Endothelial cell (in vitro differentiated cells): ENCODE measurements around the gene CDC42BPG. TPM values are rescaled to one million over a fixed set of nuclear protein-coding genes. Genes with fewer than 3 reads are reported as not detected.
"Not testable (repeated sequence)": the region's sequence is repeated elsewhere in the genome, so short reads cannot be mapped to it uniquely, and the experiment has no call there.

ENCODE experiments used
- DNase-seq: peaks from one replicate; pipeline ENCODE4 v3.0.0; 2021; ENCODE audit warnings: low spot score
- H3K27ac Mint-ChIP-seq: one replicate; pipeline ENCODE4 v1.8.0; 2021; ENCODE audit warnings: mixed read lengths, inconsistent platforms; ENCODE audit not compliant: unreplicated experiment
- H3K27me3 Mint-ChIP-seq: one replicate; pipeline ENCODE4 v1.8.0; 2021; ENCODE audit warnings: mild to moderate bottlenecking, moderate library complexity, mixed read lengths, inconsistent platforms; ENCODE audit not compliant: unreplicated experiment
- H3K36me3 Mint-ChIP-seq: one replicate; pipeline ENCODE4 v1.8.0; 2021; ENCODE audit warnings: mild to moderate bottlenecking, low read depth, mixed read lengths, inconsistent platforms; ENCODE audit not compliant: unreplicated experiment
- H3K4me1 Mint-ChIP-seq: one replicate; pipeline ENCODE4 v1.8.0; 2021; ENCODE audit warnings: mild to moderate bottlenecking, mixed read lengths, inconsistent platforms; ENCODE audit not compliant: unreplicated experiment
- H3K4me3 Mint-ChIP-seq: one replicate; pipeline ENCODE4 v1.8.0; 2021; ENCODE audit warnings: mild to moderate bottlenecking, mixed read lengths, inconsistent platforms; ENCODE audit not compliant: unreplicated experiment
- H3K9me3 Mint-ChIP-seq: one replicate; pipeline ENCODE4 v1.8.0; 2021; ENCODE audit warnings: mixed read lengths, inconsistent platforms; ENCODE audit not compliant: unreplicated experiment
- total RNA-seq: library from RNA; stranded (reverse); fragmentation: NEBNext Ultra II Directional; extraction: Animal tissue kit (Norgen Biotek cat#: 25700); gene quantifications from one replicate; pipeline ENCODE4 v1.2.1, GENCODE V29; 2021; ENCODE audit not compliant: unreplicated experiment
- TF ChIP-seq, protein P1 (sequence below): fragments of 200-600 bp; sonication (generic); IDR thresholded peaks from one replicate; pipeline ENCODE4 v1.5.0; 2021; ENCODE audit warnings: antibody characterized with exemption; ENCODE audit not compliant: unreplicated experiment

Gene CDC42BPG
- total RNA-seq, 1 donor from 2014 or later = 4.1 TPM

DNA sequence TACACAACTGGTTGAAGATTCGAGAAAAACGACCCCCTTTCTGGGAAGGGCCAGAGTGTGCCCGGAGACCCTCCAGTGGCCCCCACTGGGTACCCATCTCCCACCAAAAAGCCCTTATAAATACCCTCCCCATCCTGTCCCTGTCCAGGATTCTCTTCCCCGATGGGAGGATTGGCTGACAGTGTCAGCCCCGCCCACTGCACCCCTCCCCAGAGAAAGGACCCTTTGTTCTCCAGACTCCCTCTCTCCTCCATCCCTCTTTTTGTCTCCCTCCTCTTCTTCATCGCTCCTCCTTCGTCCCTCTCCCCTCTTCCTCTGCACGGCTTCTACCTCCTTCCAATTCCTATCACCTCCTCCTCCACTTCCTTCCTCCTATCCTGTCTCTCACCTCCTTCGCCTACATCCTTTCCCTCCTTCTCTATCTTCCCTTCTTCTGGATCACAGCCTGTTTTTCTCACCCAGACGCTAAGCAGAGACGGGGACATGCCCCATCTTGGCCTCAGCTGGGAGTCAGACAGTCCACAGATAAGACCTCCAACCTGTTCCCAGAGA lies 20.8 kb downstream of the CDC42BPG start:
- Mint-ChIP-seq H3K4me3 (no peak overlapping the region), H3K27ac (no peak overlapping the region), H3K27me3 (peaks cover 9% of the 10 kb centered on the region), H3K36me3 (peaks cover 5% of the 10 kb centered on the region), H3K9me3 (no peaks in the 10 kb centered on the region), H3K4me1 (peaks cover 13% of the 10 kb centered on the region)
- TF ChIP-seq, protein P1, sequence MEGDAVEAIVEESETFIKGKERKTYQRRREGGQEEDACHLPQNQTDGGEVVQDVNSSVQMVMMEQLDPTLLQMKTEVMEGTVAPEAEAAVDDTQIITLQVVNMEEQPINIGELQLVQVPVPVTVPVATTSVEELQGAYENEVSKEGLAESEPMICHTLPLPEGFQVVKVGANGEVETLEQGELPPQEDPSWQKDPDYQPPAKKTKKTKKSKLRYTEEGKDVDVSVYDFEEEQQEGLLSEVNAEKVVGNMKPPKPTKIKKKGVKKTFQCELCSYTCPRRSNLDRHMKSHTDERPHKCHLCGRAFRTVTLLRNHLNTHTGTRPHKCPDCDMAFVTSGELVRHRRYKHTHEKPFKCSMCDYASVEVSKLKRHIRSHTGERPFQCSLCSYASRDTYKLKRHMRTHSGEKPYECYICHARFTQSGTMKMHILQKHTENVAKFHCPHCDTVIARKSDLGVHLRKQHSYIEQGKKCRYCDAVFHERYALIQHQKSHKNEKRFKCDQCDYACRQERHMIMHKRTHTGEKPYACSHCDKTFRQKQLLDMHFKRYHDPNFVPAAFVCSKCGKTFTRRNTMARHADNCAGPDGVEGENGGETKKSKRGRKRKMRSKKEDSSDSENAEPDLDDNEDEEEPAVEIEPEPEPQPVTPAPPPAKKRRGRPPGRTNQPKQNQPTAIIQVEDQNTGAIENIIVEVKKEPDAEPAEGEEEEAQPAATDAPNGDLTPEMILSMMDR = no peak
- no peak for DNase-seq

DNA sequence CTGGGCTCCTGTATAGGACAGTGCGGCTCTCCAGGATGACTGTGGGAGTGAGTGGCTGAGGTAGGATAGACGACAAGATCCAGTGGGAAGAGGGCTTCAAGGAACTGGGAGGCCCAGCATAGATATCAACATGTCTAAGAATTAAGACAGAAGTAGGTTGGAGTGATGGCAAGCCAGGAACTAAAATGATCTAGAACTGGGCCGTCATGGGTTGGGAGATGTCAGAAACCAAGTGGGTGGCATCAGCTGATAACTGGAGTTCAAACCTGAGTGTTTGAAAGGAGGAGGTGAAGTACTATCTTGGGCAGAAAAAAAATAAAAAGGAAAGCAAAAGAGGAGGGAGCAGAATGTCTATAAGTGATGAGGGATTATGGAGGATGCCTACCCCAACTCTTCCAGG lies 27.0 kb downstream of the CDC42BPG start:
- Mint-ChIP-seq H3K27me3 (peaks cover 3% of the 10 kb centered on the region), H3K36me3 (no peaks in the 10 kb centered on the region), H3K9me3 (no peaks in the 10 kb centered on the region), H3K4me1 (no peaks in the 10 kb centered on the region), H3K4me3 (no peak overlapping the region), H3K27ac (no peak overlapping the region)
- TF ChIP-seq, protein P1 = no peak
- no peak for DNase-seq

DNA sequence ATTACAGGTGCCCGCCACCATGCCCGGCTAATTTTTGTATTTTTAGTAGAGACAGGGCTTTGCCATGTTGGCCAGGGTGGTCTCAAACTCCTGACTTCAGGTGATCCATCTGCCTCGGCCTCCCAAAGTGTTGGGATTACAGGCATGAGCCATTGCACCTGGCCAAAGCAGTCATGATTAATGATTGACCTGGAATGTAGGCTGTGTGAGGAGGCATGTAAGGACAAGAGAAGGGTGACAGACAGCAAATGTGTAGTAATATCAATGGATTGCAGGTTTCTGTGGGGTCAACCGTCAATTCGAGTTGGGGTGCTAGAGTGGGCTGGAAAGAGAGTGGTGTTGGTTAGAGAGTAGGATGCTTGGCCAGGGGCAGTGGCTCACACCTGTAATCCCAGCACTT lies 29.0 kb downstream of the CDC42BPG start:
- DNase-seq, H3K4me1 Mint-ChIP-seq, H3K4me3 Mint-ChIP-seq, H3K36me3 Mint-ChIP-seq, H3K27ac Mint-ChIP-seq, H3K9me3 Mint-ChIP-seq, H3K27me3 Mint-ChIP-seq: not testable (repeated sequence)

DNA sequence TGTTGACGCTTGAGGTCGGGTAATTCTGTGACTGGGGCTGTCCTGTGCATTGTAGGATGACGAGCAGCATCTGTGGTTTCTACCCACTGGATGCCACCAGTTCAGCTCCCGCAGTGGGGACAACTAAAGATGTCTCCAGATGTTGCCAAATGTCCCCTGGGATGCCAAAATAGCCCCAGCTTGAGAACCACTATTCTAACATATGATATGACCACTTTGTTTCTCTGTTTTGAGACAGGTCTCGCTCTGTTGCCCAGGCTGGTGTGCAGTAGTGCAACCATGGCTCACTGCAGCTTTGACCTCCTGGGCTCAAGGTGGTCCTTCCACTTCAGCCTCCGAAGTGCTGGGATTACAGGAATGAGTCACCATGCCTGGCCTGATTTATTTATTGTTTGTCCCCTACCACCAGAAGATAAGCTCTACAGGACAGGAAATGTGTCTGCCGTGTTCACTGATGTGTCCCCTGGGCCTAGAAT lies 29.7 kb downstream of the CDC42BPG start:
- no peaks in the 10 kb centered on the region for H3K9me3 Mint-ChIP-seq
- no peaks in the 10 kb centered on the region for H3K36me3 Mint-ChIP-seq
- TF ChIP-seq, protein P1 = no peak
- DNase-seq = no peak
- no peak overlapping the region for H3K27ac Mint-ChIP-seq
- peaks cover 3% of the 10 kb centered on the region for H3K27me3 Mint-ChIP-seq
- no peaks in the 10 kb centered on the region for H3K4me1 Mint-ChIP-seq
- no peak overlapping the region for H3K4me3 Mint-ChIP-seq

DNA sequence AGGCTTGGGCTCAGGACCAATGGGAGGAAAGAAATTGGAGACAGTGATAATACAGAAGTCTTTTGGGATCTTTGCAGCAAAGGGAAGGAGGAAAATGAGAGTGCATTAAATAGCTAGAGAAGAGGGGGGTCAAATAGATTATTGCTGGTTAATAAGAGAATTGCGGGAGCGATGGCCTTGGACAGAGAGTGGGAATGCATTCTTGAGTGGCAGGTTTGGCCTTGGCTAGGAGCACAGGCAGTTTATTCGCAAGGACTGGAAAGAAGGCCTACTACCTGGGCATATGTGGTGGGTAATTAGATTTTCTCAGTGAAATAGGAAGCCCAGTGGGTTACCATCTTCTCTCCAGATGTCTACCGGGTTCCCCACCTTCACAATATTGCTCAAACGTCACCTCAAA lies 30.6 kb downstream of the CDC42BPG start:
- H3K4me3 Mint-ChIP-seq = no peak overlapping the region
- no peak for DNase-seq
- H3K4me1 Mint-ChIP-seq = no peaks in the 10 kb centered on the region
- H3K27me3 Mint-ChIP-seq = peaks cover 3% of the 10 kb centered on the region
- TF ChIP-seq, protein P1 = no peak
- no peak overlapping the region for H3K27ac Mint-ChIP-seq
- no peaks in the 10 kb centered on the region for H3K36me3 Mint-ChIP-seq
- no peaks in the 10 kb centered on the region for H3K9me3 Mint-ChIP-seq

DNA sequence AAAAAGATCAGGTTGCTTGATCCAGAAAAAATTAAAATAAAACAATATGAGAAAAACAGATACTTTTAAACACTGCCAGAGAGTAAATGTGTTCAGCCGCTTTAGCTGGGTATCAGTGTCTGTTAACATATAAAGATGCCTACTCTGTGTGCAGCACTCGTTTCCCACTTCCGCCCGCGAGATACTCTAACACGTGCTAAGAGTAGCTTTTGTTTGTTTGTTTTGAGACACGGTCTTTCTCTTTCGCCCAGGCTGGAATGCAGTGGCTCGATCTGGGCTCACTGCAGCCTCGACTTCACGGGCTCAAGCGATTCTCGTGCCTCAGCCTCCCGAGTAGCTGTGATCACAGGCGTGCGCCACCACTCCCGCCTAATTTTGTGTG lies 33.6 kb downstream of the CDC42BPG start:
- DNase-seq = no peak
- Mint-ChIP-seq H3K9me3 (no peaks in the 10 kb centered on the region), H3K36me3 (peaks cover 10% of the 10 kb centered on the region), H3K27ac (no peak overlapping the region), H3K4me3 (peak overlapping the region; percentile 90), H3K27me3 (peaks cover 12% of the 10 kb centered on the region), H3K4me1 (no peaks in the 10 kb centered on the region)
- TF ChIP-seq, protein P1 = no peak
